Stimulated activated naive CD4-positive, alpha-beta T cell treated with Interleukin-2 at 50 U/mL for 16 hours (primary cell): Measurements from ENCODE around the gene OSBPL8.

Source experiments
- DNase-seq: peaks from one replicate; lab custom pipeline; 2025; lab: John Stamatoyannopoulos, UW

OSBPL8 gene

GRCh38 chr12:76303365-76303764, 256.2 kb downstream of the OSBPL8 start:
- DNase-seq = no peak
